Inflammatory macrophage (primary cell): Measurements from ENCODE around the gene CFI.

ENCODE experiments used
- DNase-seq, 2 donors: peaks; one replicate each; pipeline ENCODE4 v3.0.0-alpha.2; 2020 to 2022
- total RNA-seq, 18 experiments: gene quantifications; one replicate each; lab custom pipeline; 2026; ENCODE audit warnings: mixed read lengths in 6 of 18, inconsistent platforms in 2 of 18; lab: John Stamatoyannopoulos, UW

CFI gene
- 0 to 0.10 (median 0) reads per million in 18 experiments for total RNA-seq

GRCh38 chr4:109801895-109802319 lies at the start of gene CFI:
CFI (minus strand) TSS chr4:109801999; CDS start chr4:109801971, 28 bp downstream.
- no peak for DNase-seq

DNA sequence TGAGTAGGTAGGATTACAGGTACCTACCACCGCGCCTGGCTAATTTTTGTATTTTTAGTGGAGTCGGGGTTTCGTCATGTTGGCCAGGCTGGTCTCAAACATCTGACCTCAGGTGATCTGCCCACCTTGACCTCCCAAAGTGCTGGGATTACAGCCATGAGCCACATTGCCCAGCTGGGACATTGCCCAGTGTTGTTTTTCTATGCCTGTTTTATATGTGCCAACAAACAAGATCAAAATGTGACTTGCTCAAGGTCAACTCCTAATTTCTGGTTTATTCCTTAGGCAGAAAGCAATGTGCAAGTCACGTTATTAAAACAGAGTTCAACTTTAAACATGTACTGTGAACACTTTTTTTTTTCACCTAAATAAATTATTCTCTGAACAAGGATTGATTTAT lies 48.8 kb upstream of the CFI start:
- no peak for DNase-seq

DNA sequence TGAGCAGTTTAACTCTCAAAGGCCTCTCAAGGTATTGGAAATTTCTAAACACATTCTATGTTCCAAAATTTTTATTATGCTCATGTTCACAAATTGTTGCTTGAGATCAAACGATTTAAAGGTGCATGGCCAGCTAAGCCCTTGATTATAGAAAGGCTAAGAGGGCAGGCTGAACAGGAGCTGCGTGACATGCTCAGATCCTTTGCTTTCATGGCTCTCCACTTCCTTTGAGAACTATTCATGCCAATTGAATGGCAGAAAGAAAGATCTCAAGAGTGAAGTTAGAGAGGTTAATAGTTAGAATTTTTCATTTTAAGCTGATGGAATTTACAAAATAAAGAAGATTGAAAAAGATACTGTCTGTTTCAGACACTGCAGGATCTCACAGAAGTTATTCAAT lies 46.7 kb upstream of the CFI start:
- DNase-seq = no peak

DNA sequence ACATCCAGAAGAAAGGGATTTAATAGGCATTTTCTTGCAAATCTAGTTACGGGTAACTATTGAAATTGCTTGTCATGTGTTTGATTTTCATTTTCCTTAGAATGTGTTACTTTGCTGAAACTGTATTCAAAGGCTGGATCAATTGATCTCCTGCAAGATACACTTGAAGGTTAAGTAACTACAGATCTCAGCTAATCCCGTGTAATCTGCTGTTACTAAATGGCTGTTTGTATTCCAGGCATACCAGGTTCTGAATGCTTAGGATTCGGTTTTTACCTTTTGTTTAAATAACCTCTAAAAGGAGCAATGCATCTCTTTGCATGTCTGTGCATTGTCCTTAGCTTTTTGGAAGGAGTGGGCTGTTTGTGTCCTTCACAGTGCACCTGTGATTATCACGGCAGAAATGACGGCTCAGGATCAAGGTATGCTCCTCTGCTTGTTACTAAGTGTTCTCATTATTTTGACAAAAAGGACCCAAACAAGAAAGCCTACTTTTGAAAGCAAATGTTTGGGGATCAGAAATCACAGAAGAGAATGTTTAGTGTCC lies 46.2 kb upstream of the CFI start, which contains the start of gene LRIT3:
LRIT3 (plus strand) TSS at position 212 of the 547 bp plus-strand sequence; CDS start at position 307, 95 bp downstream.
- DNase-seq = no peak

DNA sequence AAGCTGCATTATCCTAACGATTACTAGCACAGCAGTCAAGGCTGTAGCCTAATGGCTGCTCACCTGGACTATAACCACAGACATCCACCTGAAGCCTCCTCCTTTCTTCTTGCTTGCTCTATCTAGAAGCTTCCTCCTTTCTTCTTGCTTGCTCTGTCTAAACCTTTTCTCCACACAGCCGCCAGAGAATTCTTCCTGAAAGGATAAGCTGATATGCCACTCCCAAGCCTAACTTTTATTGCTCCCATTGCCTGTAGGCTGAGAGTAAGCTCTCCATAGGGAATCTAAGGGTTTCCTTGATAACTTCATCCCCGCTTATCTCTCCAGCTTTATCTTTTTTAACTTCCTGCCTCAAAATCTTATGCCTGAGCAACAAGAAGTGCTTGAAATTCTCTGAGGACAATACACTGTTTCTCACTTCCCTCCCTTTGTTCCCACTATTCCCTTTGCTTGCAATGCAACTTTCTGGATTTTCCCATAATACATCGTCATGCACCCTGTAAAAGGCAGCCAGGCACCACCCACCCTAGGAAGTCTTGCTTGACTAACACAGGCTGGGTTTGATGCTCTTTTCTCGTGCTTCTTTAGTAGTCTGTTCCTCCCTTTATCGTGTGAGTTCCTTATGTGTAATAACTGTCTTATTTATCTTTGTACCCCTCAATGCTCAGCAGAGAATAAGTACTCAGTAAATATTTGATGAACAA lies 44.7 kb upstream of the CFI start:
- no peak for DNase-seq

- no peak for DNase-seq
These were observed 35.2 kb upstream of the CFI start for GRCh38 chr4:109836985-109837384.

- DNase-seq = no peak
These were observed 32.0 kb upstream of the CFI start for GRCh38 chr4:109833756-109834155.

DNA sequence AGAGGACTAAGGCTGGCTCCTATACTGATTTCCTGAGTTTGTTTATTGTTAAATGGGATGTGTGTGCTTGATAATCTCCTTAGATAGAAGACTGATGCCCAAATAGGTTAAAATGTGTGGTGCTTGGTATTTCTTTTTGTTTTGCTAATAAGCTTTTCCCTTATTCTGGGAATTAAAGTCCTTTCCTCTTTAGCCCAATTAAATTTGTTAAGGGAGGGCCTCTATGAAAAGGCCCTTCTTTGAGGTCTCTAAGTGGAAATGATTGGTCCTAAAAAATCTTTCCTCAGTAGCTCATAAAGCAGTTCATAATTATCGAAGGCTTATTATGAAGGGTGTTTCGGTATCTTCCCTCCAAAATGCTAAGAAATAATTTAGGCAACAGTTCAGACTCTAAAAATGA lies 25.9 kb upstream of the CFI start, which contains the start of gene RRH:
RRH (plus strand) TSS at position 301 of the 400 bp plus-strand sequence; CDS start at position 357, 56 bp downstream.
- no peak for DNase-seq

DNA sequence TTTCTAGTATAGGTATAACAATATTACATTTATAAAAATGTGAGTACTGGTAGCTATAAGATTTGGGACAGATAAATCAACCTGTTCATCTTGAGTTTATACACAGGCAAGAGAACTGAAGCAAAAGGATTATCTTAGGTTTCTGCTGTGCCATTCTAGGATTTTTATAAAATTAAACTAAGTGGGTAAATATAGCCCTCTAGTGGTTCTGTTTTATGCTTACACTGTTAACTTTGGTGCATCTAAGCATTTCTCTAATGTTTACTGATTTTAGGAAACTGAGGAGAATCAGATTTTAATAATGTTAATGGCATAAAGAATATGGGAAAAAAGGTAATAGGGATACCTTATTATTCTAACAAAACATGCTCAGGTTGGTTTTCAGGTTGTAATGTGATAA lies 24.9 kb upstream of the CFI start:
- peak; percentile 6 to 51 for DNase-seq

- no peak for DNase-seq
These were observed 19.4 kb upstream of the CFI start for GRCh38 chr4:109821185-109821584.

- no peak for DNase-seq
These were observed 18.8 kb upstream of the CFI start for GRCh38 chr4:109820563-109820962.

DNA sequence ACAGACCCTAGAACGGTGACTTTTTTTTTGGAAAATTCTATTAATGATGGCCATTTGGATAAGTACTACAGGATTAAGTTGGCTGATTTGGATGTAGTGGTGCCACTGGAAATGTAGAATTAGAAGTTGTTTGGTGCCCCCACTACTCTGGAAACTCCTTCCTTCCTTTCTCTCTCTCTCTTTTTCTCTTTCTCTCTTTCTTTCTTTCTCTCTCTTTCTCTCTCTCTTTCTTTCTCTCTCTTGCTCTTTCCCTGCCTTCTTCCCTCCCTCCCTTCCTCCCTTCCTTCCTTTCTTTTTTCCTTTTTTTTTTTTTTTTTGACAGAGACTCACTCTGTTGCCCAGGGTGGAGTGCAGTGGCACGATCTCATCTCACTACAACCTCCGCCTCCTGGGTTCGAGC lies 16.5 kb upstream of the CFI start:
- no peak for DNase-seq

DNA sequence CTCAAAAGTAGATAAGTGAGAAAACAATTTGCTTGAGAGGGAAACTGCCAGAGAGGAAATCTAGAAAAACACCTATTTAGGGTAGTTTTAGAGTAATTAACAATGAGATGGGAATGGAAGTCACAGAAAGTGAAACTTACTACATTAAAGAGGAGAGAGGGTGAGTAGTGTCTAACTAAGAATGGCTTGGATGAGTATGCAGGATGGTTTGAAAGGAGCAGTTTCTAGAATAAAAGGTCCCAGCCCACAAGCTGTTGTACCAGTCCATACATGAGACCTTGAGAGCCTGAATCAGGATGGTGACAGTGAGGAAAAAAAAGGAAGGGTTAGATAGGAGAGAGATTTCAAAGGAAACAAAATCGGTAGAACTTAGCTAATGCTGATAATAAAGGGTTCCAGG lies 15.1 kb upstream of the CFI start:
- DNase-seq = no peak

DNA sequence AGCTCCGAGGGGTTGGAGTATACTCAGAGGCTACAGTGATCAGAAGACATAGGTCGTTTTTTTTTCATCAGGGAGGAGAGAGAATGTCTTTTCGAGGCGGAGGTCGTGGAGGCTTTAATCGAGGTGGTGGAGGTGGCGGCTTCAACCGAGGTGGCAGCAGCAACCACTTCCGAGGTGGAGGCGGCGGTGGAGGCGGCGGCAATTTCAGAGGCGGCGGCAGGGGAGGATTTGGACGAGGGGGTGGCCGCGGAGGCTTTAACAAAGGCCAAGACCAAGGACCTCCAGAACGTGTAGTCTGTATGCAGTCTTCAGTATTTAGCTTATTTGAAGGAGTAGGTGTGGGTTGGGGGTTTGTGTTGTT lies 14.3 kb upstream of the CFI start:
- no peak for DNase-seq

- DNase-seq = peak; percentile 93 to 96
These were observed 13.6 kb upstream of the CFI start, which contains the start of gene GAR1 for GRCh38 chr4:109815151-109816081. GAR1 (plus strand) TSS chr4:109815762; CDS start chr4:109816165, 403 bp downstream.

DNA sequence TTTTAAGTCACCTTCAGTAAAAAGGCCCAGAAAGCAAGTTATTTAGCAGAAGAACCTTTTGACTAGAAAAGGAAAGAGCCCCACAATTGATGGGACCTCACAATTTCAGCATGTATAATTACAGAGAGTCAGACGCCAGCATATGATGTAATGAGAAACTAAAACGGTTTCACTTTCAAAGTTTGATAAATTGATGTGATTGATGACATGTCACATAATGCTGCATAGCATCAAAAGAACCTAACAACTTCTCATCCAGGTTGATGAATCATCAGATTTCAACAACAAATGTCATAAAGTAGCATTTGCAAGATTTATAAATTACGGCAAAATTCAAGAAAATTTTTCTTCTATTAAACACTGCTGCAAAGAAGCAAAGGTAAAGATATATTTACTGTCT lies 9.9 kb upstream of the CFI start:
- no peak for DNase-seq

DNA sequence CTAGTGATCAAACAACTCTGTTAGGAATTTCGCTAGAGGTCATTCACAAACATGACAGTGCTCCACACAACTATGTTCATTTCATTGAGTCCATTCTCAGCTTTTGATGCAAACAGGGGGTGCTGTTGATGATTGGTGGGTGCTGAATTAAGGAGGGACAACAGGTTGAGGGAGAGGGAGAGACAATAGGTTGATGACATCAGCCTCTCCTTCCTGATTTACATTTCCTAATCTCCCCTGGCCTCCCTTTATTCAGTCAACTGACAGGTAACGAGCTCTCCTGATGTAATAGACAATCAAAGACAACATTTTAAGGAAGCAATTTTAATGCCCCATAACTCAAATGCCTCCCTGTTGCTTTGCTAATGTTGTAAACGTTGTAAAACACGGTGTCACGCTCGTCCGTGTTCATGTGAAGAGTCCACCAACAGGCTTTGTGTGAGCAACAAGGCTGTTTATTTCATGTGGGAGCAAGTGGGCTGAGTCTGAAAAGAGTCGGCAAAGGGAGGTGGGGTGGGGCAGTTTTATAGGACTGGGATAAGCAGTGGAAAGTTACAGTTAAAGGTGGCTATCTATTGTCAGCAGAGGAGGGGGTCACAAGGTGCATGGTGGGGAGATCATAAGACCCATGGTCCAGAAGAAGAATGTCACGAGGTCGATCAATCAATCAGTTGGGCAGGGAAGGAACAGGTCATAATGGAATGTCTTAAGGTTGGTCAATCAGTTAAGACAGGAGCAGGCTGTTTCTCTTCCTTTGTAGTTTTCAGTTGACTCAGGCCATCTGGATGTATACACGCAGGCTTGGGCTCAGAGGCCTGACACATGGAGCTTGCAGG lies 9.0 kb upstream of the CFI start:
- DNase-seq = no peak

- DNase-seq = no peak
These were observed 7.9 kb upstream of the CFI start for GRCh38 chr4:109809655-109810054.

DNA sequence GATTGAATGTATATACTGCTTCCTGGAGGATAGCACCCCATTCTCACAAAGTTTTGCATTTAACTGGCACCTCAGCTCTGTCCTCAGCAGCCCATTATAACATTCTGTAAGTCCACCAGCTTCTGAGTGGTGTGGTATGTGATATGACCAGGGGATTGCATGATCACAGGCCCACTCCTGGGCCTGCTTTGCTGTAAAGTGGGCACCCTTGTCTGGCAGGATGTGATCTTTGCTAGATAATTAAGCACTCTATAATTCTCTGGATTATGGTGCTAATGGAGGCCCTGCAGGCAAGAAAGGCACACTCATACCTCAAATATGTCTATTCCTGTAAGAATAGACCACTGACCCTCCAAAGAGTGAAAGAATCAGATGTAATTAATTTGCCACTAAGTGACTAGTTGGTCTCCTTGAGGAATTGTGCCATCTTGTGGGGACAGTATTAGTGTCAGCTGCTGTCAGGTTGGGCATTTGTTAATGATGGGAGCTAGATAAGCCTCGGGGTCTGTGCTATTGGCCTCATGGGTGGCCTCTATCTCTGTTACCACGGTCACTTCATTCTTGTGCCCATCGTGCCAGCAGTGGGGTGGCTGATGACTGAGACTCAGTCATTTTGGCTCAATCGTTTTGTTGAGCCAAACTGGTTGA lies 2.2 kb upstream of the CFI start:
- peak; percentile 24 to 26 for DNase-seq

DNA sequence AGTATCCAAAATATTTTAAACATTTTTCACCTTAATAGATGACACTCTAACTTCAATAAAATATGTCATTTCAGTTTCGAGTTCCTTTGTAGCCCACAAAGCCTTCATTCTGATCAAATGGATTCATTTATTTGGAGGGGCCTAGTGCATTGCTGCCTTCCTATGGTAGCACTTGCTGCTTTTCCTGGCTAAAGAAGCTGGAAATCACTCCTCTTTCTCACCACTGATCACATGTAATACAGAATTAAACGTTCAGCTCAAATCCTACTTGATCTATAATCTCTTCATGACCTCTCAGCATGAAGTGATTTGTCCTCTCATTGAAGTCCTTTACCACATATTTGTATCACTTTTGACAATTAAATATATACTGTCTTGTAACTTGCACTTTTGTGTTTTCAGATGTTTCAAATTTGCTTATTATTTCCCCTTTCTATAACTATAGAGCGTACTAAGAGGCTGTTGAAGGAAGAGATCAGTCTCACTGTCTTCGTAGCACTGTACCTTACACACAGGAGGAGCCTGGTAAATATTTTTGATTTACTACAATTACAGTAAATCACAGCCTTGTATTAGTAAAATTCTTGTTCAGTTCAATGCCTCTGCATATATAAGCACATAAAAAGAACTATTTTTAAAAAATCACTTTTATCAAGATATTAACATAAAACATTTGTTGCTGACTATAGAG lies 555 bp downstream of the CFI start:
- DNase-seq = no peak

- no peak for DNase-seq
These were observed 2.9 kb downstream of the CFI start for GRCh38 chr4:109798866-109799265.
